ENCODE measurements around the gene CORO6.

The CORO6 gene

DNA sequence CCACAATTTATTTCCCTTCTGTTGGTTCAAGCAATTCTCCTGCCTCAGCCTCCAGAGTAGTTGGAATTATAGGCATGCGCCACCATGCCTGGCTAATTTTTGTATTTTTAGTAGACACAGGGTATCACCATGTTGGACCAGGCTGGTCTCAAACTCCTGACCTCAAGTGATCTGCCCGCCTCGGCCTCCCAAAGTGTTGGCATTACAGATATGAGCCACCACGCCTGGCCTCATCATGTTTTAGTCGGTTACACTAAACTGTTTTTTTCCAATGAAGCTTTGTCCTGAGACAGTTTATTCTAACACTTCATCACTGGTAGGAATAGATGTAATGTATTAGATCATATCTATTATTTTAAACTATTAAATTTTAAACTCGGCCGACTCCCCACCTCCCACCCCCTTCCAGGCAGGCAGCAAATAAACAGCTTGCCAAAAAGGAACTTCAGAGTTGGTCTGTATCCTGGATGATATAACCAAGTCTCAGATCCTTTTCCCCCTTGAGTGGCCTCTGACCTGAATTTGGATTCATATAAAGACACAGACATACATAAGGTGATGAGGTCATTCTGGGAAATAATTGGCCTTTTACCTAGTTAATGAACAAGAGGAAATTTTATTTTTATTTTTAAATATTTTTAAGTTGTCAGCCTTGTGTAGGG, 18.4 kb upstream of the CORO6 start:
- no peaks in the 10 kb centered on the region for H3K9me3 ChIP-seq (ENCODE audit: low read length)
- no peak overlapping the region for H3K4me3 ChIP-seq (ENCODE audit: low read depth, low read length, poor library complexity, severe bottlenecking)
- peak overlapping the region; percentile 93 for H3K27ac ChIP-seq (ENCODE audit: low read depth, low read length, poor library complexity, severe bottlenecking)
- H3K9ac ChIP-seq (ENCODE audit: low read length), result no peak overlapping the region
- peaks cover 55% of the 10 kb centered on the region for H3K4me1 ChIP-seq (ENCODE audit: insufficient read depth, low read length, severe bottlenecking)
- H3F3A ChIP-seq (ENCODE audit: insufficient read depth, low read length), result no peaks in the 10 kb centered on the region
- H3K27me3 ChIP-seq (ENCODE audit: insufficient read depth, low read length), result no peaks in the 10 kb centered on the region
- no peak overlapping the region for H2AFZ ChIP-seq (ENCODE audit: low read length)
- no peaks in the 10 kb centered on the region for H3K79me2 ChIP-seq (ENCODE audit: insufficient read depth, low read length)
- no peak overlapping the region for H3K4me2 ChIP-seq (ENCODE audit: low read length)
- no peaks in the 10 kb centered on the region for H3K9me2 ChIP-seq (ENCODE audit: low read depth, low read length)
- TF ChIP-seq CTCF (IDR thresholded peaks at IDR 0.05; ENCODE audit: low read length) (no peak), EZH2 (IDR thresholded peaks at IDR 0.05; ENCODE audit: borderline replicate concordance, low read length) (no peak)
- H4K20me1 ChIP-seq (ENCODE audit: insufficient read depth, low read length), result no peaks in the 10 kb centered on the region
- peaks cover 35% of the 10 kb centered on the region for H3K36me3 ChIP-seq (ENCODE audit: insufficient read depth, low read length)

- no peaks in the 10 kb centered on the region for H3K9me2 ChIP-seq (ENCODE audit: low read depth, low read length)
- no peaks in the 10 kb centered on the region for H4K20me1 ChIP-seq (ENCODE audit: insufficient read depth, low read length)
- H3K79me2 ChIP-seq (ENCODE audit: insufficient read depth, low read length), result no peaks in the 10 kb centered on the region
- H3K4me1 ChIP-seq (ENCODE audit: insufficient read depth, low read length, severe bottlenecking), result peaks cover 55% of the 10 kb centered on the region
- no peaks in the 10 kb centered on the region for H3K9me3 ChIP-seq (ENCODE audit: low read length)
- no peak for TF ChIP-seq EZH2 (IDR thresholded peaks at IDR 0.05; ENCODE audit: borderline replicate concordance, low read length)
- TF ChIP-seq CTCF (IDR thresholded peaks at IDR 0.05; ENCODE audit: low read length), result no peak
- H2AFZ ChIP-seq (ENCODE audit: low read length), result no peak overlapping the region
- H3K27me3 ChIP-seq (ENCODE audit: insufficient read depth, low read length), result no peaks in the 10 kb centered on the region
- H3K36me3 ChIP-seq (ENCODE audit: insufficient read depth, low read length), result peaks cover 35% of the 10 kb centered on the region
- peak overlapping the region; percentile 93 for H3K27ac ChIP-seq (ENCODE audit: low read depth, low read length, poor library complexity, severe bottlenecking)
- H3K4me3 ChIP-seq (ENCODE audit: low read depth, low read length, poor library complexity, severe bottlenecking), result no peak overlapping the region
- H3K9ac ChIP-seq (ENCODE audit: low read length), result no peak overlapping the region
- no peaks in the 10 kb centered on the region for H3F3A ChIP-seq (ENCODE audit: insufficient read depth, low read length)
- no peak overlapping the region for H3K4me2 ChIP-seq (ENCODE audit: low read length)
These were observed 17.7 kb upstream of the CORO6 start for GRCh38 chr17:29640413-29640812.

GRCh38 chr17:29633886-29634285, 11.2 kb upstream of the CORO6 start:
- no peak overlapping the region for H2AFZ ChIP-seq (ENCODE audit: low read length)
- no peaks in the 10 kb centered on the region for H3K9me3 ChIP-seq (ENCODE audit: low read length)
- H3K4me2 ChIP-seq (ENCODE audit: low read length), result no peak overlapping the region
- no peak overlapping the region for H3K9ac ChIP-seq (ENCODE audit: low read length)
- TF ChIP-seq CTCF (IDR thresholded peaks at IDR 0.05; ENCODE audit: low read length), result no peak
- TF ChIP-seq EZH2 (IDR thresholded peaks at IDR 0.05; ENCODE audit: borderline replicate concordance, low read length), result no peak
- no peaks in the 10 kb centered on the region for H3K9me2 ChIP-seq (ENCODE audit: low read depth, low read length)
- peaks cover 84% of the 10 kb centered on the region for H3K36me3 ChIP-seq (ENCODE audit: insufficient read depth, low read length)
- H3K27ac ChIP-seq (ENCODE audit: low read depth, low read length, poor library complexity, severe bottlenecking), result no peak overlapping the region
- no peaks in the 10 kb centered on the region for H3F3A ChIP-seq (ENCODE audit: insufficient read depth, low read length)
- no peaks in the 10 kb centered on the region for H3K27me3 ChIP-seq (ENCODE audit: insufficient read depth, low read length)
- no peak overlapping the region for H3K4me3 ChIP-seq (ENCODE audit: low read depth, low read length, poor library complexity, severe bottlenecking)
- H4K20me1 ChIP-seq (ENCODE audit: insufficient read depth, low read length), result 0 out of 2 replicates have a peak, but pooled peaks cover 3% of the 10 kb centered on the region
- H3K4me1 ChIP-seq (ENCODE audit: insufficient read depth, low read length, severe bottlenecking), result peaks cover under 1% of the 10 kb centered on the region
- no peaks in the 10 kb centered on the region for H3K79me2 ChIP-seq (ENCODE audit: insufficient read depth, low read length)

All from OCI-LY1 (cell line).